Gastroesophageal sphincter (tissue), 3 donors: ENCODE measurements around the gene FOXQ1.

Experiments used
- CTCF ChIP-seq, 4 experiments: fragments of 200-600 bp in 2 of 4; fragments of 450-650 bp in 2 of 4; sonication (generic) in 1 of 4; IDR thresholded peaks; one replicate each; pipeline ENCODE4 v1.5.1; 2017 to 2019; ENCODE audit warnings: antibody characterized with exemption in 4 of 4, mild to moderate bottlenecking in 2 of 4, moderate library complexity in 2 of 4
- POLR2A ChIP-seq, 2 donors: fragments of 450-650 bp; IDR thresholded peaks; one replicate each; pipeline ENCODE4 v1.6.1; 2017; ENCODE audit warnings: antibody characterized with exemption in 2 of 2, mild to moderate bottlenecking in 2 of 2, moderate library complexity in 1 of 2

GRCh38 chr6:1264619-1265445 lies 47.1 kb upstream of the FOXQ1 start:
- TF ChIP-seq CTCF (IDR thresholded peaks at IDR 0.05) (no peak), POLR2A (IDR thresholded peaks at IDR 0.05) (no peak)
